Common myeloid progenitor, CD34-positive (primary cell): ENCODE results near the gene NEXN.
"Not testable (repeated sequence)": the region's sequence is repeated elsewhere in the genome, so short reads cannot be mapped to it uniquely, and the experiment has no call there.

ENCODE experiments used
- CTCF ChIA-PET: fragments of 350-600 bp; sonication (Branson Sonifier 250); formaldehyde crosslinking; loops from one replicate; lab custom pipeline; 2021; ENCODE audit warnings: antibody characterized with exemption; lab: Charles Lee
- POLR2A ChIA-PET: fragments of 350-600 bp; sonication (Branson Sonifier 250); formaldehyde crosslinking; loops from one replicate; lab custom pipeline; 2021; ENCODE audit warnings: antibody characterized with exemption; lab: Charles Lee
- DNase-seq, 3 donors: peaks; one replicate each; pipeline versions ENCODE4 v3.0.0 to v3.0.0-alpha.2; 2013
- H3K27ac ChIP-seq, 2 experiments: 1 replicate in 1 of 2; 2 replicates in 1 of 2; pipeline ENCODE4 v1.7.0; 2013; ENCODE audit warnings: inconsistent platforms in 2 of 2, low read length in 2 of 2, mild to moderate bottlenecking in 2 of 2, low read depth in 1 of 2, moderate library complexity in 1 of 2; ENCODE audit not compliant: severe bottlenecking in 2 of 2, insufficient read depth in 1 of 2, poor library complexity in 1 of 2
- H3K27me3 ChIP-seq, 5 experiments: replicated peaks in 2 of 5; 1 replicate in 3 of 5; 2 replicates in 2 of 5; pipeline versions ENCODE4 v1.6.1 to v1.7.0; 2013; ENCODE audit warnings: low read length in 4 of 5, mild to moderate bottlenecking in 2 of 5, moderate library complexity in 2 of 5, inconsistent platforms in 1 of 5; ENCODE audit not compliant: insufficient read depth in 5 of 5, control insufficient read depth in 4 of 5
- H3K36me3 ChIP-seq, 4 experiments: 1 replicate in 2 of 4; 2 replicates in 2 of 4; pipeline versions ENCODE4 v1.6.1 to v1.7.0; 2013; ENCODE audit warnings: low read length in 3 of 4, control low read depth in 1 of 4, mild to moderate bottlenecking in 1 of 4; ENCODE audit not compliant: control insufficient read depth in 4 of 4, insufficient read depth in 4 of 4
- H3K4me1 ChIP-seq, 4 experiments: 1 replicate in 3 of 4; 2 replicates in 1 of 4; pipeline versions ENCODE4 v1.6.1 to v1.7.1; 2013; ENCODE audit warnings: low read length in 3 of 4, mild to moderate bottlenecking in 3 of 4, control low read depth in 1 of 4, inconsistent platforms in 1 of 4, moderate library complexity in 1 of 4; ENCODE audit not compliant: control insufficient read depth in 4 of 4, insufficient read depth in 4 of 4; ENCODE audit errors: control extremely low read depth in 1 of 4
- H3K4me3 ChIP-seq, 7 experiments: 1 replicate in 4 of 7; 2 replicates in 3 of 7; pipeline versions ENCODE4 v1.5.1 to v1.7.0; 2013; ENCODE audit warnings: mild to moderate bottlenecking in 7 of 7, low read length in 6 of 7, moderate library complexity in 6 of 7, inconsistent platforms in 2 of 7, low read depth in 2 of 7, control low read depth in 1 of 7; ENCODE audit not compliant: insufficient read depth in 4 of 7, control insufficient read depth in 1 of 7; ENCODE audit errors: extremely low read depth in 1 of 7
- H3K9me3 ChIP-seq, 5 experiments: 1 replicate in 4 of 5; 2 replicates in 1 of 5; pipeline versions ENCODE4 v1.6.1 to v1.7.1; 2013; ENCODE audit warnings: low read length in 4 of 5, mild to moderate bottlenecking in 2 of 5, inconsistent platforms in 1 of 5, low read depth in 1 of 5, moderate library complexity in 1 of 5; ENCODE audit not compliant: control insufficient read depth in 4 of 5, insufficient read depth in 2 of 5; ENCODE audit errors: control extremely low read depth in 1 of 5
- WGBS: methylation state at CpG from one replicate; pipeline ENCODE4 v1.1.5; 2013; ENCODE audit not compliant: insufficient coverage; 5-methylcytosine and 5-hydroxymethylcytosine counted together

Gene NEXN

DNA sequence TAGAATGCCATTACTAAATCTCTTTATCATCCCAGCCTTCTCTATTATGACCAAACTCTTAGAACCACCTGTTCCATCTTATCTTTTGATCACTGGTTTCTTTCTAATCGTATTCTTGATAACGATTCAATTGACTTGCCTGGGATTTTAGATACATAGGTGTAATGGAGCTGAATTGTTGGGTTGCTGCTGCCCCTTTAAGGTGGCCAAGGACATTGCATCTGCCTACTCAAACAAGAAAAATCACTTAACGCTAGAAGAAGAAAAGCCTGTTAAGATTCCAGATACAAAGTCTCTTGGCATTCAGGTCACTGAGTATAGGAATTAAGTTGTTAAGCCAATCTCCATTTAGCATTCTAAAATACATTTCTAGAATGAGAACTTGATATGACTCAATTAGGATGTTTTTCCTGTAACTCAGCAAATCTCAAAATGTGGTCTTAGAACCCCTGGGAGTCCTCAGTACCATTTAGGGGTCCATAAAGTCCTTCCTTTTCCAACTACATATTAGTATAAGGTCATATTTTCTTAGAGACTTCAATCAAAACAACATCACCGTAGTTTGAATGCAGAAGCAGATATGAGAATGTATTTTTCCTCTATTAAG is 12.4 kb downstream of the NEXN start:
- no CpG with 5 or more reads among the region's 4 CpGs for WGBS
- H3K27me3 ChIP-seq, result no peaks in the 10 kb centered on the region

DNA sequence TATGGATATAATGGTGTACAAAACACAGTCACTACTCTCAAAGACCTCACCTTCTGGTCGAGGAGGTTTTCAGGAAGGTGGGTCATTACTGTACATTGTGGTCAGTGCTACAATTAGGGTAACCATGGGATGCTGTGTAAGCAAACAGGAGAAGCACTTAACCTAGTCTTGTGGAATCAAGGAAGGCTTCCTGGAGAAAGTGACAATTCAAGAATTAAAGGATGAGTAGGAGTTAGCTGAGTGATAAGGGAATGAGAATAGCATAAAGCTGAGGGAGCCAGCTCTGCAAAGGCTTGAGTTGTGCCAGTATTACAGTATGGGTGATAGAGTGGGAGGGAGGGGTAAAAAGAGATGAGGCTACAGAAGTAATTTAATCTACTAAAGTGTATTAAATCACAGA is 17.2 kb downstream of the NEXN start:
- Histone ChIP-seq H3K4me1 (no peaks in the 10 kb centered on the region), H3K27me3 (no peaks in the 10 kb centered on the region), H3K9me3 (no peaks in the 10 kb centered on the region), H3K27ac (no peak overlapping the region), H3K36me3 (no peaks in the 10 kb centered on the region), H3K4me3 (no peak overlapping the region)
- ChIA-PET POLR2A (no interaction called here), CTCF (interaction anchor here (0.6 to 1.6 kb wide), 2 partner anchors 13 to 70 kb away, joined by 3 to 4 read pairs; no protein-coding TSS in a partner anchor)
- DNase-seq, result no peak
- WGBS, result 100% methylated on average over 1 of the region's 1 CpG

More for the DNA sequence above, 12.4 kb downstream of the NEXN start:
- no peaks in the 10 kb centered on the region for H3K9me3 ChIP-seq
- no peaks in the 10 kb centered on the region for H3K36me3 ChIP-seq
- no peak overlapping the region for H3K27ac ChIP-seq
- peak; percentile 53 to 68 (median 62) for DNase-seq
- H3K4me3 ChIP-seq, result no peak overlapping the region
- no peaks in the 10 kb centered on the region for H3K4me1 ChIP-seq
- POLR2A ChIA-PET, result no interaction called here
- CTCF ChIA-PET, result interaction anchor here (1.0 to 2.0 kb wide), 3 partner anchors 24 to 149 kb away, joined by 3 to 17 read pairs (median 4); no protein-coding TSS in a partner anchor

GRCh38 chr1:77906019-77906545 is 17.7 kb downstream of the NEXN start:
- POLR2A ChIA-PET, result no interaction called here
- CTCF ChIA-PET, result interaction anchor here (0.6 kb wide), 1 partner anchor 70 kb away, joined by 4 read pairs; no protein-coding TSS in a partner anchor
- no peak for DNase-seq
- Histone ChIP-seq H3K27ac (no peak overlapping the region), H3K9me3 (no peaks in the 10 kb centered on the region), H3K4me3 (no peak overlapping the region), H3K36me3 (no peaks in the 10 kb centered on the region), H3K27me3 (no peaks in the 10 kb centered on the region), H3K4me1 (no peaks in the 10 kb centered on the region)
- WGBS, result no CpG with 5 or more reads among the region's 2 CpGs

- Histone ChIP-seq H3K36me3 (no peaks in the 10 kb centered on the region), H3K4me1 (no peaks in the 10 kb centered on the region), H3K27ac (no peak overlapping the region), H3K27me3 (no peaks in the 10 kb centered on the region), H3K4me3 (no peak overlapping the region), H3K9me3 (no peaks in the 10 kb centered on the region)
- 100% methylated on average over 1 of the region's 1 CpG for WGBS
- POLR2A ChIA-PET, result no interaction called here
- no peak for DNase-seq
- CTCF ChIA-PET, result no interaction called here
Observed at GRCh38 chr1:77906624-77907023, 18.2 kb downstream of the NEXN start.

DNA sequence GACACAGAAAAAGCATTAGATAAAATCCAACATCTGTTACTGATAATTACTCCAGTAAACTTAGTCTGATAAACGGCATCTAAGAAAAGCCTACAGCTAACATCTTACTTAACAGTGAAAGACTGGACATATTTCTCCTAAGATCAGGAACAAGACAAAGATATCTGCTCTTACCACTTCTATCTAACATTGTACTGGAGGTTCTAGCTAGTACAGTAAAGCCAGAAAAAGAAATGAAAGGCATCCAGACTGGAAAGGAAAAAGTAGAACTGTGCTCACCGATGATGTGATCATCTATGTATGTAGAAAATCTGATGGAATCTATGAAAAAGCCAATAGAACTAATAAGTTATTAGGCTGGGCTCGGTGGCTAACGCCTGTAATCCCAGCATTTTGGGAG is 21.7 kb downstream of the NEXN start:
- H3K4me3 ChIP-seq, result no peak overlapping the region
- POLR2A ChIA-PET, result no interaction called here
- H3K4me1 ChIP-seq, result no peaks in the 10 kb centered on the region
- WGBS, result 100% methylated on average over 4 of the region's 4 CpGs
- no peaks in the 10 kb centered on the region for H3K27me3 ChIP-seq
- H3K36me3 ChIP-seq, result no peaks in the 10 kb centered on the region
- no peaks in the 10 kb centered on the region for H3K9me3 ChIP-seq
- no peak overlapping the region for H3K27ac ChIP-seq
- no peak for DNase-seq
- CTCF ChIA-PET, result no interaction called here

- POLR2A ChIA-PET, H3K36me3 ChIP-seq, H3K27me3 ChIP-seq, H3K27ac ChIP-seq, H3K4me1 ChIP-seq, DNase-seq, H3K4me3 ChIP-seq, H3K9me3 ChIP-seq: not testable (repeated sequence)
- no CpG with 5 or more reads among the region's 5 CpGs for WGBS
- CTCF ChIA-PET, result interaction anchor here (1.2 kb wide), 1 partner anchor 14 kb away, joined by 3 read pairs; no protein-coding TSS in a partner anchor
Observed at GRCh38 chr1:77918918-77919317, 30.5 kb downstream of the NEXN start.

GRCh38 chr1:77925518-77925917 is 37.1 kb downstream of the NEXN start:
- Histone ChIP-seq H3K4me1 (peaks cover 0 to 1% (median 0%) of the 10 kb centered on the region in 4 experiments), H3K36me3 (no peaks in the 10 kb centered on the region), H3K9me3 (no peaks in the 10 kb centered on the region), H3K27ac (no peak overlapping the region), H3K4me3 (no peak overlapping the region), H3K27me3 (no peaks in the 10 kb centered on the region)
- ChIA-PET CTCF (no interaction called here), POLR2A (no interaction called here)
- no CpG with 5 or more reads among the region's 1 CpG for WGBS
- DNase-seq, result no peak
